ENCODE results near the gene ZNRF3.

The ZNRF3 gene

GRCh38 chr22:28989912-28990311 lies 106.5 kb downstream of the ZNRF3 start:
- Histone ChIP-seq H3K4me2 (ENCODE audit: insufficient read depth, low read length, poor library complexity, severe bottlenecking) (no peak overlapping the region), H3K18ac (ENCODE audit: low read length) (no peak overlapping the region), H3K9me3 (replicated peaks in 1 of 2; ENCODE audit: control insufficient read depth in 2 of 2, insufficient read depth in 1 of 2, low read depth in 1 of 2, low read length in 2 of 2) (peaks cover 3 to 13% of the 10 kb centered on the region in 2 donors), H3K9ac (ENCODE audit: low read depth, low read length, poor library complexity) (no peak overlapping the region), H3K4ac (ENCODE audit: low read length) (no peak overlapping the region), H3K27ac (replicated peaks; ENCODE audit: low read length) (no peak overlapping the region), H2BK15ac (ENCODE audit: low read length) (no peak overlapping the region), H3K4me3 (ENCODE audit: low read length in 2 of 2) (no peak overlapping the region), H3K79me1 (ENCODE audit: low read depth, low read length) (no peaks in the 10 kb centered on the region), H2AK5ac (ENCODE audit: low read depth, low read length) (no peak overlapping the region), H4K91ac (ENCODE audit: low read depth, low read length, poor library complexity) (no peak overlapping the region), H2BK5ac (ENCODE audit: low read length) (no peak overlapping the region), H3K23ac (ENCODE audit: low read depth, low read length, poor library complexity) (no peak overlapping the region), H3K14ac (ENCODE audit: low read length) (no peak overlapping the region), H2AFZ (ENCODE audit: low read length) (no peak overlapping the region), H4K8ac (ENCODE audit: low read depth, low read length) (no peak overlapping the region), H3K36me3 (replicated peaks in 1 of 2; ENCODE audit: control insufficient read depth in 2 of 2, insufficient read depth in 2 of 2, low read length in 2 of 2) (peaks cover 12 to 90% of the 10 kb centered on the region in 2 donors), H2BK12ac (ENCODE audit: low read length) (no peak overlapping the region), H3K4me1 (ENCODE audit: control insufficient read depth in 2 of 2, insufficient read depth in 1 of 2, low read depth in 1 of 2, low read length in 2 of 2) (peaks cover 0 to 3% of the 10 kb centered on the region in 2 donors), H3K27me3 (ENCODE audit: control insufficient read depth in 3 of 3, insufficient read depth in 3 of 3, low read depth in 1 of 3, low read length in 3 of 3) (no peaks in the 10 kb centered on the region), H2BK120ac (ENCODE audit: low read depth, low read length) (no peak overlapping the region)
- no peak for DNase-seq (ENCODE audit: low spot score)
- no CpG with 5 or more reads among the region's 4 CpGs for WGBS, 2 donors (ENCODE audit: extremely low coverage in 2 of 2, insufficient read length in 2 of 2, insufficient replicate concordance in 1 of 2)

DNA sequence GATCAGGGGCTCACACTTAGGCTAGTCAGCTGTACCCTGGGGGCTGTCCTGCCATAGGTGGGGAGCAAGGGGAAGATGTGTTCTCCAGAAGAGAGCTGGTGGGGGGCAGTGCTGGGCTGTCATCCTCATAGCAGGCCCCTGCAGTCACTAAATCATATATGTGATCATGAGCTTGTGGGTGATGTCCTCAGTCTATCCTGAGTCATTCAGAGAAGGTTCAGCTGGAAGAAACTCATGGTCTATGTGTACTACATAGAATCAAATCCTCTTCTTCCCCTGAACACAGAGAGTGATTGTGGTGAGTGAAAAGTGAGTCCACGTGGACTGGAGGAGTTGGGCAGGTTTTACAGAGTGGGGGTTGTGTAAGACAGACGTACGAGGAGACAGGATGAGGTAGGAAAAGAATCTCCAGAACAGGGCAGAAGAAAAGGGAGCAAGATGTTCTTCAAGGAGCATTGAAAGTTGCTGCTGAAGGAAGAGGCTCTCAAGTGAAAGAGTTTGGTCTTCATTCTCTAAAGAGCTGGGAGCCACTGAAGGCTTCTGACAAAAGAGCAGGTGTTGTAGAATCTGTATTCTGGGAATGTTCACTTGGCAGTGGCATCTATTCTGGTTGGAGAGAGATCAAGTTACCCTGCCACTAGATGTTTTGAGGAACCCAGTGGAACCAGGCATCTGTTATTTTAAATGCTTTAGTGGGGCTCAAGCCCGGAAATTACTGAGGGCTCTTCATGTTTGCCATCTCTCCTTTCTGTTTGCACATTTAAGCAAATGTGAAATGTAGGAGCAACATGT lies 109.4 kb downstream of the ZNRF3 start:
- no peaks in the 10 kb centered on the region for H3K79me1 ChIP-seq (ENCODE audit: low read depth, low read length)
- H3K4me3 ChIP-seq (ENCODE audit: low read length in 2 of 2) = no peak overlapping the region
- H3K23ac ChIP-seq (ENCODE audit: low read depth, low read length, poor library complexity) = no peak overlapping the region
- no peak overlapping the region for H3K27ac ChIP-seq (replicated peaks; ENCODE audit: low read length)
- no peak overlapping the region for H3K4me2 ChIP-seq (ENCODE audit: insufficient read depth, low read length, poor library complexity, severe bottlenecking)
- WGBS, 2 donors (ENCODE audit: extremely low coverage in 2 of 2, insufficient read length in 2 of 2, insufficient replicate concordance in 1 of 2) = no CpG with 5 or more reads among the region's 4 CpGs
- H4K91ac ChIP-seq (ENCODE audit: low read depth, low read length, poor library complexity) = no peak overlapping the region
- H3K4me1 ChIP-seq (ENCODE audit: control insufficient read depth in 2 of 2, insufficient read depth in 1 of 2, low read depth in 1 of 2, low read length in 2 of 2) = peaks cover 0 to 3% of the 10 kb centered on the region in 2 donors
- no peak overlapping the region for H2AK5ac ChIP-seq (ENCODE audit: low read depth, low read length)
- H4K8ac ChIP-seq (ENCODE audit: low read depth, low read length) = no peak overlapping the region
- H3K9ac ChIP-seq (ENCODE audit: low read depth, low read length, poor library complexity) = no peak overlapping the region
- peaks cover 0 to 10% of the 10 kb centered on the region in 2 donors for H3K9me3 ChIP-seq (replicated peaks in 1 of 2; ENCODE audit: control insufficient read depth in 2 of 2, insufficient read depth in 1 of 2, low read depth in 1 of 2, low read length in 2 of 2)
- DNase-seq (ENCODE audit: low spot score) = no peak
- H3K18ac ChIP-seq (ENCODE audit: low read length) = no peak overlapping the region
- H2BK120ac ChIP-seq (ENCODE audit: low read depth, low read length) = no peak overlapping the region
- H3K27me3 ChIP-seq (ENCODE audit: control insufficient read depth in 3 of 3, insufficient read depth in 3 of 3, low read depth in 1 of 3, low read length in 3 of 3) = no peaks in the 10 kb centered on the region
- H3K4ac ChIP-seq (ENCODE audit: low read length) = no peak overlapping the region
- no peak overlapping the region for H2AFZ ChIP-seq (ENCODE audit: low read length)
- peaks cover 8 to 81% of the 10 kb centered on the region in 2 donors for H3K36me3 ChIP-seq (replicated peaks in 1 of 2; ENCODE audit: control insufficient read depth in 2 of 2, insufficient read depth in 2 of 2, low read length in 2 of 2)
- H2BK12ac ChIP-seq (ENCODE audit: low read length) = no peak overlapping the region
- H2BK15ac ChIP-seq (ENCODE audit: low read length) = no peak overlapping the region
- no peak overlapping the region for H3K14ac ChIP-seq (ENCODE audit: low read length)
- no peak overlapping the region for H2BK5ac ChIP-seq (ENCODE audit: low read length)

DNA sequence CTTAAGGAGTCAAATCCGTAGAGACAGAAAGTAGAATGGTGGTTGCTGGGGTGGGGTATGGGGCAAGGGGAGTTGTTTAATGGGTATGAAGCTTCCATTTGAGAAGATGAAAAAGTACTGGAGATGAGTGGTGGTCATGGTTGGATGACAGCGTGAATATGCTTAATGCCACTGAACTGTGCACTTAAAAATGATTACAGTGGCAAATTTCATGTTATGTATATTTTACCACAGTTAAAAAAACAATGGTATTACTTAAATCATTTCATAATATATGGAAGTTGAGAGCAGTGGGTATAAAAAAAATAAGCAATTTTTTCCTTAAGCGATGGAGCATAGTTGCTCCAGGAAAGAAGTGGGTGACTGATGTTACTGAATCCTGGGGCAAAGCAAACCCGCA lies 111.2 kb downstream of the ZNRF3 start:
- Histone ChIP-seq H2AK5ac (ENCODE audit: low read depth, low read length) (no peak overlapping the region), H3K14ac (ENCODE audit: low read length) (no peak overlapping the region), H3K27ac (replicated peaks; ENCODE audit: low read length) (no peak overlapping the region), H3K79me1 (ENCODE audit: low read depth, low read length) (no peaks in the 10 kb centered on the region), H3K23ac (ENCODE audit: low read depth, low read length, poor library complexity) (no peak overlapping the region), H3K9me3 (replicated peaks in 1 of 2; ENCODE audit: control insufficient read depth in 2 of 2, insufficient read depth in 1 of 2, low read depth in 1 of 2, low read length in 2 of 2) (peaks cover 1 to 10% of the 10 kb centered on the region in 2 donors), H2AFZ (ENCODE audit: low read length) (no peak overlapping the region), H2BK5ac (ENCODE audit: low read length) (no peak overlapping the region), H4K91ac (ENCODE audit: low read depth, low read length, poor library complexity) (no peak overlapping the region), H3K9ac (ENCODE audit: low read depth, low read length, poor library complexity) (no peak overlapping the region), H3K4ac (ENCODE audit: low read length) (no peak overlapping the region), H2BK15ac (ENCODE audit: low read length) (no peak overlapping the region), H3K4me2 (ENCODE audit: insufficient read depth, low read length, poor library complexity, severe bottlenecking) (no peak overlapping the region), H3K36me3 (replicated peaks in 1 of 2; ENCODE audit: control insufficient read depth in 2 of 2, insufficient read depth in 2 of 2, low read length in 2 of 2) (peaks cover 5 to 74% of the 10 kb centered on the region in 2 donors), H3K27me3 (ENCODE audit: control insufficient read depth in 3 of 3, insufficient read depth in 3 of 3, low read depth in 1 of 3, low read length in 3 of 3) (no peaks in the 10 kb centered on the region), H4K8ac (ENCODE audit: low read depth, low read length) (no peak overlapping the region), H2BK12ac (ENCODE audit: low read length) (no peak overlapping the region), H2BK120ac (ENCODE audit: low read depth, low read length) (no peak overlapping the region), H3K4me1 (ENCODE audit: control insufficient read depth in 2 of 2, insufficient read depth in 1 of 2, low read depth in 1 of 2, low read length in 2 of 2) (peaks cover 2 to 5% of the 10 kb centered on the region in 2 donors), H3K18ac (ENCODE audit: low read length) (no peak overlapping the region), H3K4me3 (ENCODE audit: low read length in 2 of 2) (no peak overlapping the region)
- DNase-seq (ENCODE audit: low spot score) = no peak
- WGBS, 2 donors (ENCODE audit: extremely low coverage in 2 of 2, insufficient read length in 2 of 2, insufficient replicate concordance in 1 of 2) = no CpG with 5 or more reads among the region's 4 CpGs

- Histone ChIP-seq H3K36me3 (replicated peaks in 1 of 2; ENCODE audit: control insufficient read depth in 2 of 2, insufficient read depth in 2 of 2, low read length in 2 of 2) (peaks cover 5 to 72% of the 10 kb centered on the region in 2 donors), H2AK5ac (ENCODE audit: low read depth, low read length) (no peak overlapping the region), H3K4me1 (ENCODE audit: control insufficient read depth in 2 of 2, insufficient read depth in 1 of 2, low read depth in 1 of 2, low read length in 2 of 2) (peaks cover 6 to 8% of the 10 kb centered on the region in 2 donors), H4K8ac (ENCODE audit: low read depth, low read length) (no peak overlapping the region), H3K18ac (ENCODE audit: low read length) (no peak overlapping the region), H3K23ac (ENCODE audit: low read depth, low read length, poor library complexity) (no peak overlapping the region), H3K4me2 (ENCODE audit: insufficient read depth, low read length, poor library complexity, severe bottlenecking) (no peak overlapping the region), H3K79me1 (ENCODE audit: low read depth, low read length) (no peaks in the 10 kb centered on the region), H3K4me3 (ENCODE audit: low read length in 2 of 2) (no peak overlapping the region), H3K27ac (replicated peaks; ENCODE audit: low read length) (no peak overlapping the region), H4K91ac (ENCODE audit: low read depth, low read length, poor library complexity) (no peak overlapping the region), H2BK5ac (ENCODE audit: low read length) (no peak overlapping the region), H3K4ac (ENCODE audit: low read length) (no peak overlapping the region), H2BK15ac (ENCODE audit: low read length) (no peak overlapping the region), H2AFZ (ENCODE audit: low read length) (no peak overlapping the region), H2BK12ac (ENCODE audit: low read length) (no peak overlapping the region), H3K9me3 (replicated peaks in 1 of 2; ENCODE audit: control insufficient read depth in 2 of 2, insufficient read depth in 1 of 2, low read depth in 1 of 2, low read length in 2 of 2) (peaks cover 2 to 12% of the 10 kb centered on the region in 2 donors), H3K27me3 (ENCODE audit: control insufficient read depth in 3 of 3, insufficient read depth in 3 of 3, low read depth in 1 of 3, low read length in 3 of 3) (no peaks in the 10 kb centered on the region), H3K14ac (ENCODE audit: low read length) (no peak overlapping the region), H2BK120ac (ENCODE audit: low read depth, low read length) (no peak overlapping the region), H3K9ac (ENCODE audit: low read depth, low read length, poor library complexity) (no peak overlapping the region)
- no CpG with 5 or more reads among the region's 2 CpGs for WGBS, 2 donors (ENCODE audit: extremely low coverage in 2 of 2, insufficient read length in 2 of 2, insufficient replicate concordance in 1 of 2)
- DNase-seq (ENCODE audit: low spot score) = no peak
These were observed 112.2 kb downstream of the ZNRF3 start for GRCh38 chr22:28995551-28995950.
